ENCODE data around the gene IER5L.

GRCh38 chr9:129177443-129177790 is 644 bp downstream of the IER5L start:
- TF ChIP-seq CTCF (IDR thresholded peaks at IDR 0.05; ENCODE audit: low read length) (no peak), EZH2 (IDR thresholded peaks at IDR 0.05; ENCODE audit: borderline replicate concordance, low read length) (no peak)
